Fibroblast of upper back skin (primary cell): ENCODE measurements around the gene RASAL1.

ENCODE experiments used
- DNase-seq: peaks from one replicate; pipeline ENCODE4 v3.0.0-alpha.2; 2013

RASAL1 gene, protein sequence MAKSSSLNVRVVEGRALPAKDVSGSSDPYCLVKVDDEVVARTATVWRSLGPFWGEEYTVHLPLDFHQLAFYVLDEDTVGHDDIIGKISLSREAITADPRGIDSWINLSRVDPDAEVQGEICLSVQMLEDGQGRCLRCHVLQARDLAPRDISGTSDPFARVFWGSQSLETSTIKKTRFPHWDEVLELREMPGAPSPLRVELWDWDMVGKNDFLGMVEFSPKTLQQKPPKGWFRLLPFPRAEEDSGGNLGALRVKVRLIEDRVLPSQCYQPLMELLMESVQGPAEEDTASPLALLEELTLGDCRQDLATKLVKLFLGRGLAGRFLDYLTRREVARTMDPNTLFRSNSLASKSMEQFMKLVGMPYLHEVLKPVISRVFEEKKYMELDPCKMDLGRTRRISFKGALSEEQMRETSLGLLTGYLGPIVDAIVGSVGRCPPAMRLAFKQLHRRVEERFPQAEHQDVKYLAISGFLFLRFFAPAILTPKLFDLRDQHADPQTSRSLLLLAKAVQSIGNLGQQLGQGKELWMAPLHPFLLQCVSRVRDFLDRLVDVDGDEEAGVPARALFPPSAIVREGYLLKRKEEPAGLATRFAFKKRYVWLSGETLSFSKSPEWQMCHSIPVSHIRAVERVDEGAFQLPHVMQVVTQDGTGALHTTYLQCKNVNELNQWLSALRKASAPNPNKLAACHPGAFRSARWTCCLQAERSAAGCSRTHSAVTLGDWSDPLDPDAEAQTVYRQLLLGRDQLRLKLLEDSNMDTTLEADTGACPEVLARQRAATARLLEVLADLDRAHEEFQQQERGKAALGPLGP

DNA sequence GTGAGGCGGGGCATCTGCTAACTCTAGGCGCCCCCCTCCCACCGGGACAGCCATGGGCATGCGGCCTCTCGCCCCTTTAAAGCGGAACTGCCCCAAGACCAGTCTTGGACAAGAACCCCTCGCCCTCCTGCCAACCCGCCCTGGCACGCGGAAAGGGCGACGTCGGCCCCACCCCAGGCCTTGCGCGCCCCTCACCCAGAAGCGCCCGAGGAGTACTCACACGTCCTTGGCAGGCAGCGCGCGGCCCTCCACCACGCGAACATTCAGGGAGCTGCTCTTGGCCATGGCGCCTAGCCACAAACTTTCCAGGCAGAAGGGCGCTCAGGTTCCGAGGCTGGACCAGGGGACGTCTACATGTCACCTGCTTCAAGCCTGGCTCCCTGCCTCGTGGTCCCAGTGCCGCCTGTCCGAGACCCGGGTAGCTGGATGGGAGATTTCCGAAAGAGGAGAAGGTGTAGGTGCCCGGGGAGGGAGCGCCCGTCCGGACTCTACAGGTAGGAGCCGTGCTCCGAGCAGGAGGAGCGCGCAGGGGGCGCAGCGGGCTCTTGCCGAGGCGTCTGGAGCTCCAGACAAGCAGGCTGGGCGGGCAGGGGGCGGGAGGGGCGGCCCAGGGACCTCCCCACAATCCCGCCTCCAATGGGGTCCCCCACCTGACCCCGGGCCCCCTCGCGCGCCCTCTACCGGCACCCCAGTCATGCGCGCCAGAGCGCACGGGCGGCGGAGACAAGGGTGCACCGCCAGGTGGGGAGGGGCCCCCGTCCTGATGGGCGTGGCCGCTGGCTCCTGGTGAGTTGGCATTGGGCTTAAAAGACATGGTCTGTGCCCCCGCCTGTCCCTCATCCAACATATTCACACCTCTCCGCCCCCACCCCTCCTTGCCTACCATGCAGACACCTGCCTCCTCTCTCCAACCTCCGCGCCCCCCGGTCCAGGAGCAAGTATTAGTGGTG lies at the start of gene RASAL1:
Gene RASAL1 (minus strand): TSS at position 584 of the 950 bp plus-strand sequence. CDS start 299 bp downstream, at position 285.
- no peak for DNase-seq

DNA sequence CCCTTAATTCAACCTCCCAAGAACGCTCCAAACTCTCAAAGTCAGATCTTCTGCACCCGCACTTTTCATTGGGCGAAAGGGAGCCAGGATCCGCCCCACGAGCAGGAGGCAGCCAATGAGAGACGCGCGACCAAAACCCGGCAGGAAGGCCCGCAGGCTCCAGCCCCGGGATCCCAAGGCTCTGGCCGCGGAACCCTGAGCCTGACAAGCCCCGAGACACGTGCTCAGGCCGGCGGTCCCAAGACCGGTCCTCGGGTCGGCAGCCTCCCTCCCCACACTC lies 49.3 kb upstream of the RASAL1 start:
- peak; percentile 90 for DNase-seq

DNA sequence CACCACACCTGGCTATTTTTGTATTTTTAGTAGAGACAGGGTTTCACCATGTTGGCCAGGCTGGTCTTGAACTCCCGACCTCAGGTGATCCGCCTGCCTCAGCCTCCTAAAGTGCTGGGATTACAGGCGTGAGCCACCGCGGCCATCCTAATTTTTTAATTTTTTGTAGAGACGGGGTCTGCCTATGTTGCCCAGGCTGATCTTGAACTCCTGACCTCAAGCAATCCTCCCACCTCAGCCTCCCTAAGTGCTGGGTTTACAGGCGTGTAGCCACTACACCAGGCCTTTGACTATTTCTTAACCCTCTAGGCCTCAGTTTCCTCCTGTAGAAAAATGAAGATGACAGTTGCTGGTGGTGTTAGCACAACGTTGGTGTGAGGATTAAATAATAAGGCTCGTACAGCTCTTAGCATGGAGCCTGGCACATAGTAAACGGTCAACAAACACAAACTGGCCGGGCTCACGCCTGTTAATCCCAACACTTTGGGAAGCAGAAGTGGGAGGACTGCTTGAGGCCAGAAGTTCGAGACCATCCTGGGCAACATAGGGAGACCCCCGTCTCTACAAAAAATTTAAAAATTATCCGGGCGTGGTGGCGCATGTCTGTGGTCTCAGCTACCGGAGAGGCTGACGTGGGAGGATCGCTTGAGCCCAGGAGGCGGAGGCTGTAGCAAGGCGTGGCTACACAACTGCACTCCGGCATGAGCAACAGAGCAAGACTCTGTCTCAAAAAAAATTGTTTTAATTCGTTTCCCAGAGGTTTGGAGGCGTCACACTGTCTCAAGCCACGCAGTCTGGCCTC lies 48.7 kb upstream of the RASAL1 start:
- no peak for DNase-seq

DNA sequence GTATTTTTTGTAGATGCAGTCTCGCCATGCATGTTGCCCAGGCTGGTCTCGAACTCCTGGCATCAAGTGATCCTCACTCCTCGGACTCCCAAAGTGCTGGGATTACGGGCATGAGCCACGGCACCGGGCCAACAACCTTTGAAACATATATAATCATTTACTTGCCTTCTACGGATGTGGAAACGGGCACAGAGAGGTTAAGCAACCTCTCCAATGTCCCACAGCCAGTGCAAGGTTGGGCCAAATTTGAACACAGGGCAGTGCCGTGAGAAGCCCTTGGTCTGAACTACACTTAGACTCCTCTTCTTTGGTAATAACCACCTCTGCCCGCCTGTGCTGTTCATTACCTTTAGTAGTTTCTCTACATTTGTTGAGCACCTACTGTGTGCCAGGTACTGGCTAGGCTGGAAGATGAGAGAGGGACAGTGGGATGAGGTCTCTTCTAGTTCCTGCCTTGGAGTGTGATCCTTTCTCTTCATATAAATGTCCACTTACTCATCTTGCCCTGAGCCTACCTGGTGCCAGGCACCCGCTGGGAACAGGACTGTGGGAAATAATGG lies 47.5 kb upstream of the RASAL1 start:
- no peak for DNase-seq

DNA sequence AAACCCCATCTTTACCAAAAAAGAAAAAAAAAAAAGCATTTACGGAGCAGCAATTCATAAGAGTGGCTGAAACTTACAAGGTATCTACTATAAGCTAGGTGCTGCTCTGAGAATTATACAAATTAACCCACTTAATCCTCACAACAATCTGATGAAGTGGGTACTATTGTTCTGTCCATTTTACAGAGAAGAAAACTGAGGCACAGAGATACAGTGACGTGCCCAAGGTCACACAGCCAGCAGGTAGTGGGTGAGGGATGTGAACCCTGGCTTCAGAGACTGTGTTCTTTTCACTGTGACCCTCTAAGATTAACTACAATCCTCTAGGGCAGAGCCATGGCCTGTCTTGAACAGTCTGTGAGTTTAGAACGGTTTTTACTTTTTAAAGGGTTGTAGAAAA lies 46.4 kb upstream of the RASAL1 start:
- DNase-seq: no peak

DNA sequence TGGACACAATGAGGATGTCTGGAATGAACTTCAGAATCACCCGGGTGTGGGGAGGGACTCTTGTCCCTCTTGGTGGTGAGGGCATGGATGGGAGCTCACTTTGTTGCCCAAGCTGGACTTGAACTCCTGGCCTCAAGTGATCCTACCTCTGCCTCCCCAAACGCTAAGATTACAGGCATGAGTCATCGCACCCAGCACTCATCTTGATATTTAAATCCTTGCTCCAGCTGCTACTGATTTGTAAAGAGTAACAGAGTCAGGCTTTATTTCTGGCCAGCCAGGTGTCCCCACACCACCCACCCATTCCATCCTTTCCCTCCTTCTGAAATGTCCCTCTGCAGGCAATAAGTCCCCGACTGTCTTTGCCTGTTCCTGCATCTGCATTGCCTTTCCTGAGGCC lies 44.8 kb upstream of the RASAL1 start:
- DNase-seq: no peak

DNA sequence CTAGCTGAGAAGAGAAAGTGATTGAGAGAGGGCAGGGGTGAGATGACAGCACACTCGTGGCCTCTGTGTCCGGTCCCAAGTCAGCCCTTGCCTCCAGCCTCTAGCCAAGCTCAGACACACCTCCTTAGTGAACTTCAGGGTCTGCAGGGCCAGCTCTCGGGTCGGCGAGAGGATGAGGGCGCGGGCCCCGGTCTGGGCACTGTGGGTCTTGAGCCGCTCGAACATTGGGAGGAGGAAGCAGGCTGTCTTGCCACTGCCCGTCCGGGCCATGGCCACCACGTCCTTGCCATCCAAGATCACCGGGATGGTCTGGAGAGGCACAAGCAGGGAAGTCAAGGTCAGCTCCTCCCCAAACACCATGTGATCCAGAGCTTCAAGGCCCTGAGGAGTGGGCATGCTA lies 43.5 kb upstream of the RASAL1 start:
- DNase-seq: no peak

DNA sequence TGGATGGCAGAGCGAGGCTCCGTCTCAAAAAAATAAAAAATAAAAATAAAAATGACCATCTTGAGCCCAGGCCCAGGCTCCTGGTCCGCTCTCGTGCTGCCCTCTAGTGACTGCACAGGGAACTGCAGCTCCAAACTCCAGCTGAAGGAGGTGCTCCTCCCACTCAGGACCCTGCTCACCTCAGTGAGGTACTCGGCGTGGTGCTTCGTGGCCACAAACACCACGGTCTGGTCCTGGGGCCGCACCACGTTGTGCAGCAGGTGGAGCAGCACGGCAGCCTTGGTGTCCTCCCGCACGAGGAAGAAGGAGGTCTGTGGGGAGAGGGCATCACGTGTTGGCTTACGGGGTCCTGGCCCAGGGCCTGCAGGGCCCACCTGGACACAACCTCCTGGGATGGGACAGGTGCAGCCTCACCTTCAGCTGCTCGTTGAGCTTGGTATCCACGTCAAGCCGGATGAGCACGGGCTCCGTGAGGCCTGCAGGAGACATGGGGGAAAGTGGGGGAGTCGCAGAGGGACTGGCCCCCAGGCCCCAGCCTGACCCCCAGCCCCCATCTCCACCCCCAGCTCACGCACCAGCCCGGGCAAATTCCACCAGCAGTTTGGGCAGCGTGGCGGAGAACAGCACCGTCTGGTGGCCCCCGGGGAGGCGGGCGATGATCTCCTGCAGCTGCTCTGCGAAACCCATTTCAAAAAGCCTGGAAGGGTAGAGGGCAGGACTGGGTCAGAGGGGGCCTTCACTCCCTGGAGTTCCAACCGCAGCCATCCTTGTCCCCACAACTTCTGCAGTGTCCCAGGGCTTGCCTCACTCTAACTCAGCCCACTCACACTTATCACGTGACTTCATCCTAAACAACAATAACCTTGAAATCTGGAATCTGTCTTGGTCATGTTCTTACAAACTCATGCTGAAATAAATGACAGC lies 39.2 kb upstream of the RASAL1 start:
- DNase-seq: peak; percentile 49

DNA sequence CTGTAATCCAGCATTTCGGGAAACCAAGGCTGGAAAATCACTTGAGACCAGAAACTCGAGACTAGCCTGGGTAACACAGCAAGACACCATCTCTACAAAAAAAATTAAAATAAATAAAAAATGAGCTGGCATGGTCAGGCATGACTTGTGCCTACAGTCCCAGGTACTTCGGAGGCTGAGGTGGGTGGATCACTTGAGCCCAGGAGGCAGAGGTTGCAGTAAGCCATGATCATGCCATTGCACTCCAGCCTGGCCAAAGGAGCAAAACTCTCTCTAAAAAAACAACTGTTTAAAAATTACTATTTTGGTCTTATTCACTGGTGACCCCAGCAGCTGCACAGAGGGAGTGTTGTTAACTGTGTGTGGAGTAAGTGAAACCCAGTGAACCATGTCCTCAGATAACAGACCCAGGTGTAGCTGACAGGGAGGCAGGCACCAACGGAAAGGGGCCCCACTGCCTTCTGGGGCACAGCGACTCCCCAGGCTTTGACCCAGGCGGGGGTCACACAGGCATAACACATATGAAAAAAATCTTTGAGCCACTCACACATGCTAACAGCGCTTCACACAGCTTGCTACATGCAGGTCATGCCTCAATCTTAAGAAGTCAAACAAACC lies 37.6 kb upstream of the RASAL1 start:
- no peak for DNase-seq

DNA sequence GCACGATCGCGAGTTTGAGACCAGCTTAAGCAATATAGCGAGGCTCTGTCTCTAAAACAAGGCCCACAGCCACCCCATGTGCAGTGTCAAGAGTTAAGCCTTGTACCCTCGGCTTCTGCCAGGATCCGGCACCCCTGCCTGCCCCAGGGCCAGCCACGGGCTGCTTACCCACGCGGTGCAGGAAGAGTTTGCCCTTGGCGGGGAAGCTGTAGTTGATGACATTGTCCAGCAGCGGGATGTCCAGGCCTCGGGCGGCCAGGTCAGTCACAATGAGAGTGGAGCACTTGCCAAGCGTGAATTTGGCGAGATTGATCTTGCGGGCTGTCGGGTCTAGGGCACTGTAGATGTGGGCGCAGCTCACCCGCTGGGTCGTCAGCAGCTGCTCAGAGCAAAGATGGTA lies 36.6 kb upstream of the RASAL1 start:
- DNase-seq: no peak

DNA sequence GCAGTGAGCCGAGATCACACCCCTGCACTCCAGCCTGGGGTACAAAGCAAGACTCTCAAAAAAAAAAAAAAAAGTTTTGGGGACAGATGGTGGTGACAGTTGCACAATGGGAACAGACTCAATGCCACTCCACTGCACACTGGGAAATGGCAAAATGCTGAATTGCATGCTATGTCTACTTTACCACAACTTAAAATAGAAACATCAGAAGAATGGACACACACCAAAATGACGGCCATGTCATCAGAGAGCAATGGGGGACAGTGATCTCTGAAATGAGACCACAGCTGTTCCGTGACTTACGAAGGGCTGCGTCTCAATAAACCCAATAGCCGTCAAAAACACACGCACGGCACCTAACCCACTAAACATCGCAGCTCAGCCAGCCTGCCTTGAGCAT lies 36.0 kb upstream of the RASAL1 start:
- no peak for DNase-seq

DNA sequence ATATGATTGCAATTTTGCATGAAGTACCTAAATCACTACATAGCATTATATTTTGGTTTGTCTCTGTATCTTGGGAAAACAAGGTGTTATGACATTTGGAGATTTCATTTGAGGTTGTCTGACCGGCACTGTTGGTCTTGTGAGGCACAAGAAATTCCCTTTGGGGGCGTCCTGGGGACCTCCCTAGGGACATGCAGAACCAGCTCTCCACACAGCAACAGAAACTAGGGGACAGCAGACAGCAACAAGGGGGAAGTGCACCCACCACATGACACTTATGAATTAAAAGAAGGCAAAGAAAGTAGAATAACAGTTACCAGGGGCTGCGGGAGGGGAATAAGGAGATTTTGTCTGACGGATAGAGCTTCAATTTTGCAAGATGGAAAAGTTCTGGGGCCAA lies 35.4 kb upstream of the RASAL1 start:
- DNase-seq: no peak

DNA sequence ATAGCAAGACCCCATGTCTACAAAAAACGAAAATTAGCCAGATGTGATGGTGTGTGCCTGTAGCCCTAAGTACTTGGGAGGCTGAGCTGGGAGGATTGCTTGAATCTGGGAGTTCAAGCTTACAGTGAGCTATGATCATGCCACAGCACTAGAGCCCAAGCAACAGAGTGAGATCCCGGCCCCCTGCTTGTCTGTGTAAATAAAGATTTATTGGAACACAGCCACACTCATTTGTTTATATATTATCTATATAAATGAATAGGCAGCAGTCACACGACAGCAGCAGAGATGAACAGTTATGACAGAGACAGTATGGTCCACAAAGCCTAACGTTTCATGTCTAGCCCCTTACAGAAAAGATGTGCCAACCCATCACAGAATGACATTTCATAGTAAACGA lies 34.9 kb upstream of the RASAL1 start:
- no peak for DNase-seq

DNA sequence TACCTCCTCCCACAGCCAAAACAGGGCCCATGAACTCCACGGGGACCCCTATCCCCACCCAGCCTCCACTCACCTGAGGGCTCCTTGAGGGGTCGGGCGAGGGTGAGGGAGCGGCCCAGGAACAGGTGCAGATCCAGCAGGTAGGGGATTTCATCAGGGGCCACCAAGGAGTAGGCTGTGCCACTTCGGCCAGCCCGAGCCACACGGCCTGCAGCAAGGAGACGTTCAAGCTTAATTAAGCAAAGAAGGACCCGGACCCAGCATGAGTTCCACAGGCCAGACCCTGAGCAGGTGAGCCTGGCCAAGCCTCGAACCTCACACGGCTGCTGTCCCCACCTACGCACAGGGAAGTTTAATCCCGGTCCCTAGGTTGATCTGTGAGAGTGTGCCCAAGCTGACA lies 34.1 kb upstream of the RASAL1 start:
- DNase-seq: no peak

DNA sequence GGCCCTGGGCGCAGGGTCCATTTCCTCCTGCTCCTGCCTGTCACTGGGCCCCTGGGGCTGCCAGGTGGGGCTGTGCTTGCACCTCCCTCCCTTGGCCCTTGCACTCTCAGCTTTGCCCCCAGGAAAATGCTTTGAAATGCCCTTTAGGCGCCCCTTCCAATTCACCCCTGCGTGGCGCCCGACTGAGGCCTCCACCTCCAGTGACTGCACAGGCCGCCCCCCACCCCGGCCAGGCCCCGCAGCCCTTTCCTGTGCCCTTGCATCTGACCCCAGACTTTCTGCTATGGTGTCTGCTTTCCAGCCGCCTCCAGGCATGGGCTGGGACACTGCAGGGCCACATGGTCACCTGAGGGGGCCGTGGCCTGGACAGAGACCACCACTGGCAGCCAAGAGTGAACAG lies 32.3 kb upstream of the RASAL1 start:
- no peak for DNase-seq

DNA sequence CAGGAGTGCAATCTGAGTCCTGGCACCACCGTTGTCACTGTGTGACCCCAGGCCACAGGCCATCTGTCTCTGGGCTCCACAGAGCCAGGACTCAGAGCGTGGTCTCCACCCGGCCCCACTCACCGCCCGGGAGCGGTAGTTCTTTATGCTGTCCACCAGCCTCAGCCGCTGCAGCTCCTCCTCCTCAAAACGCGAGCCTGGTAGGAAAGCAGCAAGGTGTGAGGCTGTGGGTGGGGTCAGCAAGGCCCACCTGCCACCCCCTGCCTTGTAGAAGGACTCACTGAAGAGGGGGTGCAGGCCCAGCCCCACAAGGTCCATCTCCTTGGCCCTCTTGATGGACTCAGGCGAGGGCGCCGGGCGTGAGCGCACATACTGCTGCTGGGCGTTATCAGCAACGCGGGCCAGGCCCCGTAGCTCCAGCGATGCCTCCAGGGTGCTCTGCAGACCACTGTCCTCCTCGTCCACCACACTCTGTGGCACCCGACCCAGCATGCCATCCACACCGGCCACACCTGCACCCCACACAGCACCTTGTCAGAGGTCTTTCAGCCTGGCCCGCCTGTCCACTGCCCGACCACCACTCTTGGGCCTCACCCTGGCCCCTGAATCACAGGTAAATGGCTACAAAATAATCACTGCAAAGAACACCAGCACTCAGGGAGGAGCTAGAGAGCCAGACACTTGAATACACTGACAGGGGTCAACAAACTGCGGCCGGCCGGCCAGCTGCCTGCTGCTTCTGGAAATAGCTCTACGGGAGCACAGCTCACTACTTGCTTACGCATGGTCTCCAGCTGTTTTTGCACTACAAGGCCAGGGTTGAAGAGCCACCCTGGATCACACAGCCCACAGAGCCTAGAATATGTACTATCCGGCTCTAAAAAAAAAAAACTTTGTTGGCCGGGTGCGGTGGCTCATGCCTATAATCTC lies 30.2 kb upstream of the RASAL1 start:
- DNase-seq: no peak

DNA sequence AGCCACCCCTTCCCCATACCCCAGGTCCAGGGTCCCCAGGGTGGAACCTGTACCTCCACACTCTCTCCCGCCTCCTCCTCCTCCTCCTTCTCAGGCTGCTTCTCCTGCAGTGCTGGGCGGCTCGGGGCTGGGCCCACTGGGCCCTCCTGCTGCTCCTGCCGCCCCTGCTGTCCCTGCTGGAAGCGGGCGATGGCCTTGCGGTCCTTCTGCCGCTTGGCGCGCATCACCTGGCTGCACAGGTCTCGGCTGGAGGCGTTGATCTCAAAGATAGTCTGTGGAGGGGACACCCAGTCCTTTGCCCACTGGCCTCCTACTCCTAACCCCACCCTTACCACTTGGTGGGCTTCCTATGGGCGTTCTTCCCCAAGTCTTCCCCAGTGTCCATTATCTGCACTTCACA lies 28.5 kb upstream of the RASAL1 start:
- DNase-seq: no peak

DNA sequence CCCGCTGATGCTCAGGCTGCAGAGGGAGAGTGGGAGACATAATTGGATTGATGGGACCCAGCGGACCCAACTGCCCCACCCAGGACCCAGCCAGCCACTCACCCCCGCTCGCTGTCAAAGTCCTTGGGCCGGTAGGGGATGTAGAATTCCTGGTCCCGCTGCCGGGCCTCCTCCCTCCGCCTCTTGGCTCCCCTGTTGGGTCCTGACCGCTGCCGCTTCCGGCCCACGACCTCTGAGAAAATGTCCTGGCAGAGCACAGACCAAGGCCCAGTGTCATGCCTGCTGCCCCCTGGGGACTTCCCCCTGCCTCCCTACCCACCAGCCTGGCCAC lies 27.4 kb upstream of the RASAL1 start:
- DNase-seq: no peak
